IPS-11a (cell line): ENCODE results near the gene HSPA9.

ENCODE experiments used
- H3K4me3 ChIP-seq: one replicate; pipeline ENCODE4 v1.5.1; 2013; ENCODE audit warnings: low read depth, low read length, control low read depth

Gene HSPA9

DNA sequence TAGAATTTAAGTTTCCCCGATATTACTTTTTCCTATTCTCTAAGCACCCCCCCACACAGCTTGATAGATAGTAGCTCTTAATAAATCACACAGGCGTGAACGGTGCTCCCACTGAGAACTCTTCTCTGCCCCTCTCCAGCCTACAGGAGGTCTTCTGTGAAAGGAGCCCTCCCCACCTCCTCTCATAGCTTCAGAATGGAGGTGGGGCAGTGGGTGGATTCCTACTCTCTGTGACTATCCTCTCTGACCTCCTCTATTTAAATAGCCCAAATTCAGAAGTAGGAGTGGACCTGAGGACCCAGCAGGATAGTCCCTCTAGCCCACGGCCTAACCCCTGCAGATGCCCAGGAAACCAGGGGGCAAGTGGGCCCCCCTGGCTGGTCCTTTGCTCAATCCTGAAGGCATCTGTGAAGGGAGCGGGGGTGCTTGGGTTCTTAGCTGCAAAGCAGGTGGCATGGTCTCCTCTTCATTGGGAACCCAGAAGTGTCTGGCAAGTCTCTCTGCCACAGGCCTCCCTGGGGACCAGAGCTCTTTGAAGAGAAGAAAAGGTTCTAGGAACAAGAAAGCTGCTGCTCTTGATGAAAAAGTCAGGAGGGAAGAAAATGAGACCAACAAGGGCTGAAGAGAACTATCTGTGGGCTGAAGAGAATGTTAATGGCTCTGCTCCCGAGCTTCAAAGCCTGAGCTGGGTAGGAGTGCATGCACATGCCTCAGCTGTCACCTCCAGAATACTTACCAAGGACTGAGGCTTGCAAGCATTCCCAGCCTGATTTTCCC lies 21.1 kb upstream of the HSPA9 start:
- H3K4me3 ChIP-seq: no peak overlapping the region

DNA sequence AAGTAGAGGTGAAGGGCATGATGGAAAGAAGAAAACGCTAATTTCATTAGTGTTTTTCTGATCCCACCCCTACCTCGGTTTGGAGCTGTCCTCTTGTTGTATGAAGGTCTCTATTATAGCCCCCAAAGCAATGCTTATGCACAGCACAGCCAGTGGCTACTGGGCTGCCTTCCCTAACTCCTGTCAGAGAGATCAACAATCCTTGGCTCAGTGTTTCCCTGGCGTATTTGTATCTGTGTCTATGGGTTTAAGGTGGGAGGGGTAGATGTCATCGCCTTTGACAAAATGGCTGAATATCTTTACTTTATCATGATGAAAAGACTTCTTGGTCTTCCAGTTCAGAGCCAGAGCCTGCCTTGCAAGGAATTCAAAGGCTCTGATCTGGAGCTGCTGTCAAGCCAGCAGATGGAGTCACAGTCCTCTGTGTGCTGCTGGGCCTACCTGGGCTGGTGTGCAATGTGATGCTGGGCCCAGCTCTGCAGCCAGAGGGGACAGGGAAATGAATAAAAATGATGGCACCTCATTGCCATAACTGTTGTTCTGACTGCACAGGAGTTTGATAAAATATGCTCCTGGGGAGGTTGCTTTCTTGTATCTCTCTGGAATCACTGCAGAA lies 20.1 kb upstream of the HSPA9 start:
- no peak overlapping the region for H3K4me3 ChIP-seq

DNA sequence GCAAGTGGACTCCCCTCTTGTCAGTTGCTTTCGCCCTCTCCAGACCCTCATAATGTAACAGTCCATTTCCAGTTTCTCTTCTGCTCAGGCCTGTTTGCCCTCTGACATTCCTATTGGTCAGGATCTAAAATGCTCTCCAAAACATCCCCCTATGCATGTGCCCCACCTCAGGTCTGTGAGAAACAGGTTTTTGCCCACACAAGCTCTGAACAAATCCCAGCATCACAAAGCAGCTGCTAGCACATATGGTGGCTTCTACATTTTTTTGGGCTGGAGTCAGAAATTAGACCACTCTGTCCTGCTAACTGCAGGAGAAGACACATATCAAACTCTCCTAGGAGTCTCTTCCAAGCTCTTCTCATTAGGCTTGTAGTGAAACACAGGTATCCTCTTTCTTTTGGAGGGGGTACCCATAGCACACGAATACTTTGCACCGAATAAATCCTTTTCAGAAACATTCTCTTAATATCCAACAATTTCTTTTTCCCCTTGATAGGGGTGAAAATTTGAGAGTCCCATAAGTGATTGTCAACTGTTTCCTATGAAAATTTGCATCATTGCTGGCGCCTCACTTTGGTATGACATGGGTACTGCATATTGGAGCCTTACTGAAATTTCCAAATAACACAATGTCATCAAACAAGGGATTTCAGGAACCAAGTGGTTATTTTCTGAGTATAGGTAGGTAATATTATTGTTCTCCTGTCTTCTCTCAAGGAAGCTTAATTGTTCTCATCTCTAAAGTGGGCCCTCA lies 19.3 kb upstream of the HSPA9 start:
- no peak overlapping the region for H3K4me3 ChIP-seq

DNA sequence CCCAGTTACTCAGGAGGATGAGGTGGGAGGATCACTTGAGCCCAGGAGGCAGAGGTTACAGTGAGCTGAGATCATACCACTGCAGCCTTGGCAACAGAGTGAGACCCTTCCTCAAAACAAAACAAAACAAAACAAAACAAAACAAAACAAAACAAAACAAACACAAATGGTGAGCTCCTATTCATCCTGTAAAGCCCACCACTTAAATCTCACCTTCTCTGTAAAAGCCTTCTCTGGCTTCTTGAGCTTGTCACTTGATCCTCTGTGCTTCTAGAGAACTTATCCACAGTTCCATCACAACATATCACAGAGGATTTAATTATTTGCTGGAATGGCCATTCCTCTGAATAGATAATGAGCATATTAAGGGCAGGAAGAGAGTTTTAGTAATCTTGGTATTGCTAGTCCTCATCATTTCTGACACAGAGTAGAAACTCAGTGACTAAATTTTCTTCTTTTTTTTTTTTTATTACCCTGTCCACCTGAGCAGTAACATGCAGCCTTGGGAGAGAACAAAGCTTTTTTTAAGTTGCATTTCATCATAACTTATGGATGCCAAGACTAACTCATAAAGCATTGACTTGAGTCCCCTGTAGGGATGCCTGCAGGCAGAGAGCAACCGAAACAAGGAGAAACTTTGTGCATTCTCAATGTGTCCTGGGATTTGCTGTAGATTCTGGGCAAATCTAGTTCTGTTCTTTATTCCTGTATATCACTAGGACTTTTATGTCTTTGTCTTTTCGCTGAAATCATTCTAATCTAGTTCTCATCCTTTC lies 13.0 kb upstream of the HSPA9 start:
- H3K4me3 ChIP-seq: no peak overlapping the region

DNA sequence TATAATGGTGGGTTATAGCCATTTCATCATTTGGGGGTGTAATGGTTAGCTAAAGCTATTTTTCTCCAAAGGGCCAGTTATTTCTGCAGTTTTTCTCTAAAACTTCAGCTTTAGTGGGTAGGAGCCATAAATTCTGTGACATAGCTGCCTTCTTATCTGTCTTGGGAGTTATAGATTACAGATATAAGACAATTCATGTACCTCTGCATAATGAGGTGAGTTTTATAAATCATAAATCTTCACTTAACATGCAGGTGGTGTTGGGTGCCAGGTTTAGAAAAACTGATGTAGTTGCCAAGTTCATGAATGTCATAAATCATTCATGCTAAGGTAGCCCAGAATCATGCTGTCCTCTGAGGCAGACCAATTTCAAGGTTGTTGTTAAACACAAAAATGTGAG lies 10.0 kb upstream of the HSPA9 start:
- no peak overlapping the region for H3K4me3 ChIP-seq

DNA sequence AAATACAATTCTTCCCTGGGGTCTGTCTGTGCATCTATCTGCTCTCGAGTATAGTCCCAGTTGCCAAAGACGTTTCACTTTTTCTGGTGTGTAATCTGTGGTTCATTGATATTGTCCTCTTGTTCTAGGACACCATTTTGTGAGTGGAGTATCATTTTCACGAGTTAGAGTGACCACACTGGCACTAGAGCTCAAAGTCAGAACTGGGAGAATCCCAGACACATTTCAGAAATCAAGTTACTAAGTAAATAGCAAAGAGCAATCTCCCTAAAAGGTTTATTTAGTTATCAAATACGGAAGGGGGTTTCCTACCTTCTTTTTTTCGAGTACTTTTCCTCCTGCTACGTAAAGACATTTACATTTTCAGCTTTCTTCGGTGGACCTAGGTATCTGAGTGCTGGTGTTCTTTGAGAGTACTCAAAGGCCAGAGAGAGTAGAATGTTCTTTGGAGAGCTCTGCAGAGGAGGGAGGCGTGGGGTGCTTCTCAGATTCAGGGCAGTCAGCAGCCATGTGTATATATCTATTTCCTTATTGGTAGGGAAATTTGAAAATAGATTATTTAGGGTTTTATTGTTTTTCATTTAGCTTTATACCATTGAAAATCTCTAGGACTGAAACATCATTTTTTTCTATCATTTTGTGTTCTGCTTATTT lies 8.9 kb upstream of the HSPA9 start:
- no peak overlapping the region for H3K4me3 ChIP-seq

DNA sequence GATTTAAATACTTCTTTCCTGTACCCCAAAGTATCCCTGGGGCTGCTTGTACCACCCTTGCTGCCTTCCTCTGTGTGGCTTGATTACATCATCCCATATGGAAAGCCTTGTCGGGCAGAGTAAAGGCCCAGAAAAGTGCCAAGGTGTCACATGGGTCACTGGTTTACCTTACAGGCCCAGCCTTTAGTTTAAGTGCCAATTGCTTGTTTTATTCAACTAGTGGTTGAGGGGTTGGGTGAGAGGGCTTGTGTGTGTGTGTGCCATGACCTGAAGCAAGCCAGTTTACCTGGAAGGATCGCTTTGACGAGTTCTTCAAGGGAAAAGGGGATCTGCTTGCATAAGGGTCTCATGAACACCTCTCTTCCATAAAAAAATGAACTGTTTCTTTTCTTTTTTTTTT lies 7.8 kb upstream of the HSPA9 start:
- no peak overlapping the region for H3K4me3 ChIP-seq

DNA sequence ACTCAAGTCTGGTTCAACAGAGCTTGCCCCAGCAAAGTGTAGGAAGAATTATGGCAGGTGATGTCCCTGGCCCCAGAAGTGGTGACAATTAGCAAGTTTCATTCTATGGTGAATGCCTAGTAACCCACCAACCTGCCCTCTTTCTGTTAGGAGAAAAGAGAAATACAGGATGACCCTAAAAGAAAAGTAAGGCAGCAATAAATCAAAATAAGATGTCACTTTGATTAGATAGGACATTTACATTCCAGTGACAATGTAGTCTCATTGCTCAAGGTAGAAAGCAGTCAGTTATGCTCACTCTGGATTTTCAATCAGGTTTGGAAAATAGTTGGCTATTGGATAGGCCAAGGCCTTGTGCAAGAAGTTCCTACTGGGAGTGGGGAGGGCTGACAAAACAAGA lies 5.6 kb upstream of the HSPA9 start:
- no peak overlapping the region for H3K4me3 ChIP-seq

DNA sequence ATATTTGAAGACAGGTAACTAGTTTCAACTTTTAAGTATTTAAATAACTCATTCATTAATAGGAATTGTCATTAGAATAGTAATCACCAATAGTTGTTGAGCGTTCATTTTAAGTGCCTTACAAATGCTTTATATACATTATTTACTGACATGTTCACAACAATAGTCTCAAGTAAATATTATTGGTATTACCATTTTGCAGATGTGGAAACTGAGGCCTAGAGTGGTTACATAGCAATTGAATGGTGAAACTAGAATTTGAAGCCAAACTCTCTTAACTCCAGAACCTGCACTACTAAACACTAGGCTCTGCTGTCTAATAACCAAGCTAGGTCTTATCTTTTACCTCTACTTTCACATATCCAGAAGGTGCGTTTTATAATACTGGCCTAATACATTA lies 4.8 kb upstream of the HSPA9 start:
- no peak overlapping the region for H3K4me3 ChIP-seq

DNA sequence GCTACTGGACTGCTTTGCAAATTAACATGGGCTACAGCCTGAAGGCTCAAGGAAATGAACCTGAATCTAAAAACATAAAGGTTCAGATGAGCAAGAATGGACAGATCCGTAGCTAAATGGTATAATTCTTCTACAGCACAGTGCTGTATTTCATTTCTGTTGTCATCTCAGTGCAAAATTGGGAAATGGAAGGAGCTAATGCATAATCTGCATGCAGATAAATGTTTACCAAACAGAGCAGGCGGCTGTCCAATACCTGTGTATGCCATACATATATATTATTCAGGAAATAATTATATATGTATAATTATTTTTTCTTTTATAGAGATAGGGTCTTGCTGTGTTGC lies 4.3 kb upstream of the HSPA9 start:
- H3K4me3 ChIP-seq: no peak overlapping the region

DNA sequence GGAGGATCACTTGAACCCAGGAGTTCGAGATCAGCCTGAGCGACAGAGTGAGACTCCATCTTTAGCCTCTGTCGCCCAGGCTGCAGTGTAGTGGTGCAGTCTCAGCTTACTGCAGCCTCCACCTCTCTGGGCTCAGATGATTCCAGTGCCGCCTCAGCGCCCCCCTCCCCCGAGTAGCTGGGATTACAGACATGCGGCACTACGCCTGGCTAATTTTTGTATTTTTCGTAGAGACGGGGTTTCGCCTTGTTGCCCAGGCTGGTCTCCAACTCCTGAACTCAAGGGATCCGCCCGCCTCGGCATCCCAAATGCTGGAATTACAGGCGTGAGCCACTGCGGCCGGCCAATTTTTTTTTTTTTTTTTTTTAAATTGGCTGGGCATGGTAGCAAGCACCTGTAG lies 2.3 kb upstream of the HSPA9 start:
- H3K4me3 ChIP-seq: no peak overlapping the region

DNA sequence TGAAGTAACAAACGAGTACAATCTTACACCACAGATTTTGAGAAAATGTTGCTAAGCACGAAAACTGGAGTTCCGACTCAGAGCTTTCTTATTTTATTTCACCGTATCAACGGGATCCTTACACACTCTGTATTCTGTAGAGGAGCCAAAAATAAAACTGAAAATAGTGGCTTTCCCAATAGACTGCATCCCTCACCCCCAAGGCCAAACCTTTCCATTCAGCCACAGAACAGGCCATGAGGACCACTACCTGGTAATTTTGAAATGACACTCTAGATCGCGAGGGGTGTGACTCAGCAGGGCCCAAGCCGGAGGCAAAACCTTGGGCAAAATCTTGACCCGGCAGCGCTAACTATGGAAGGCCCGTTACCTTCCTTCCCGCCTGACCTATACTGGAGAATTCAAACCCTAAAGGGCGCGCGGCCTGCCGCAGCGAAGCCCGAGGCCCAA lies 432 bp downstream of the HSPA9 start:
- peak overlapping the region; percentile 99 for H3K4me3 ChIP-seq

DNA sequence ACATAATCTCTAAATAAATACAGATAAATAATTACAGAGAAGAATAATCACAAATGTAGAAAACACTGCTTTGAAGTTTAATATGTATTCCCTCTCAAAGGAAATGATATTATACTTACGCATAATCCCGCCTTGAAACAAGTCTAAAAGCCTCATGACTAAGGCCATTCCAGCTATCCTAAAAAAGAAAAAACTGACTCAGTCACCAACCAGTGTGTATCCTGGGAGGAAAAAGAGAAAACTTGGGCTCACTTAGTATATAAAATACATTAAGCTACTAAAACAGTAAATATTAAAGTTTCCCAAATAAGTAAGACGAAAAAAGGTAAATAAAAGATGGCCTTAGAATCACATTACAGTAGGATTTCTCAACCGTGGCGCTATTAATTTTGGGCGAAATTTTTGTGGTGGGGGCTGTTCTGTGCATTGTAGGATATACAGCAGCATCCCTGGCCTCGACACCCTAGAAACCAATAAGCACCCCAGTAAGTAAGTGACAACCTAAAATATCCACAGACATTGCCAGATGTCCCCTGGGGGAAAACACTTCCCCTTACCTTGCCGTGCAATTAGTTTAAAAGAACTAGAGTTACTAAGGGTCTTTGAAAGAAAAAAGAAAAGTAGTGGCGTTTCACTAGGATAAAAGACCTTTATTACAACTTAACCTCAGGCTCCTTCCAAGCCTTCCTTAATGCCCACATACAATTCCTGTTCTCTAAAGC lies 1.1 kb downstream of the HSPA9 start:
- H3K4me3 ChIP-seq: peak overlapping the region; percentile 99

DNA sequence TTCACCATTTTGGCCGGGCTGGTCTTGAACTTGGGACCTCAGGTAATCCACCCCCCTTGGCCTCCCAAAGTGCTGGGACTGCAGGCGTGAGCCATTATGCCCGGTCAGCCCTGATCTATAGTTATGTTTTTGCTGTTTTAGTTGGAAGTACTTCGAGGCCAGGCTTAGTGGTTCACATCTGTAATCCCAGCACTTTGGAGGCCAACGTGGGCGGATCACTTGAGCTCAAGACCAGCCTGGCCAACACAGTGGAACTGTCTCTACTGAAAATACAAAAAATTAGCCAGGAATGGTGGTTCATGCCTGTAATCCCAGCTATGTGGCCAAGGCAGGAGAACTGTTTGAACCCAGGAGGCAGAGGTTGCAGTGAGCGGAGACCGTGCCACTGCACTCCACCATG lies 2.0 kb downstream of the HSPA9 start:
- H3K4me3 ChIP-seq: no peak overlapping the region

DNA sequence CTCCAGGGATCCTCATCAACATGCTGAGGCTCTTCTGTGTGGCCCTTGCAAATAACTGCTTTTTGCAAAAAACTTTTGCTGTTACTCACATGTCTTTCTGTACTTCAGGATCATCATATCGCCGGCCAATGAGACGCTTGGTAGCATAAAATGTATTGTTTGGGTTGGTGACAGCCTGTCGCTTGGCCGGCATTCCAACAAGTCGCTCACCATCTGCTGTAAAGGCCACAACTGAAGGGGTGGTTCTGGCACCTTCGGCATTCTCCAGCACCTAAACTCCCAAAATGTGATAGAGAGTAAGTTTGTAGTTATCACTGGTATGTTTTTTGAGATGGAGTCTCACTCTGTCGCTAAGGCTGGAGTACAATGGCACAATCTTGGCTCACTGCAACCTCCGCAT lies 4.3 kb downstream of the HSPA9 start:
- no peak overlapping the region for H3K4me3 ChIP-seq

DNA sequence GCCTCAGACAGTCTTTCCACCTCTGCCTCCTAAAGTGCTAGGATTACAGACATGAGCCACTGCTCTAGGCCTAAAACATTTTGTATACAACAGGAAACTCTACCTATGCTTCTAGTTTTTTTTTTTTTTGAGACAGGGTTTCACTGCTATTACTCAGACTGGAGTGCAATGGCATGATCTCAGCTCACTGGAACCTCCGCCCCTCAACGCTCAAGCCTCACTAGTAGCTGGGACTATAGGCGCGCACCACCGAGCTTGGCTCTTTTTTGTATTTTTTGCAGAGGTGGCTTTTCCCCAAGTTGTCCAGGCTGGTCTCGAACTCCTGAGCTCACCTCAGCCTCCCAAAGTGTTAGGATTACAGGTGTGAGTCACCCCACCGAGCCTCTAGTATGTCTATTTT lies 5.4 kb downstream of the HSPA9 start:
- H3K4me3 ChIP-seq: no peak overlapping the region

DNA sequence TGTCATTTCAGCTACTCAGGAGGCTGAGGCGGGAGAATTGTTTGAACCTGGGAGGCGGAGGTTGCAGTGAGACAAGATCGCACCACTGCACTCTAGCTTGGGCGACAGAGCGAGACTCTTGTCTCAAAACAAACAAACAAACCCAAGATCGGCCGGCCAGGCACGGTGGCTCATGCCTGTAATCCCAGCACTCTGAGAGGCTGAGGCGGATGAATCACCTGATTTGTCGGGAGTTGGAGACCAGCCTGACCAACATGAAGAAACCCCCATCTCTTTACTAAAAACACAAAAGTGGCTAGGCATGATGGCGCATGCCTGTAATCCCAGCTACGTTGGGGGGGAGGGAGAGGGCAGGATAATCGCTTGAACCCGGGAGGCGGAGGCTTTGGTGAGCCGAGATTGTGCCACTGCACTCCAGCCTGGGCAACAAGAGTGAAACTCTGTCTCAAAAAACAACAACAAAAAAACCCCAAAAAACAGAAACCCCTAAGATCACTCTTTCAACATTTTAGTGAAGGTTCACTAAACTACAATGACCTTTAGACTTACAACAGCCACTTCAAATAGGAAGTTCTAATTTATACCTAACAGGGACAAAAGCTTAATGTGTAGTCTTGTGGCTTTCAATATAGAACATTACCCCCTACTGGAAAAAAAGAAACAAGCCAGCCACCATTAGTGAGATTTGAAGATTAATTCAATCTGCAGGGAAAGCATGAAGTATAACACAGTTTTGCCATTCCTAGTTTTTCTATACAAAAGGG lies 7.0 kb downstream of the HSPA9 start:
- no peak overlapping the region for H3K4me3 ChIP-seq

DNA sequence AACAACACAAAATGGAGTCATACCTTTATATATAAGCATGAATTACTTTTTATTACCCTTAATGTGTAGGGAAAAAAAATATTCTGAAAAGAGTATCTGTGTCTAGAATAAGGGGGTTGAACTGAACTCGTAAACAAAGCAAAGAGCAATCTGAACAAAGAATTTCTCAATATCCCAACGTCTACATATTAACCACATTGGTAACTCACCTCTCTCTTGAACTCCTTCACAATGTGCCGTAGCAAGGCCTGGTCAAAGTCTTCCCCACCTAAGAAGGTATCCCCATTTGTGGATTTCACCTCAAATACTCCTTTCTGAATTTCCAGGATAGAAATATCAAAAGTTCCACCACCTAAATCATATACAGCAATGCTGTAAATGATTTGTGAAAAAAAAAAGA lies 8.4 kb downstream of the HSPA9 start:
- H3K4me3 ChIP-seq: no peak overlapping the region

DNA sequence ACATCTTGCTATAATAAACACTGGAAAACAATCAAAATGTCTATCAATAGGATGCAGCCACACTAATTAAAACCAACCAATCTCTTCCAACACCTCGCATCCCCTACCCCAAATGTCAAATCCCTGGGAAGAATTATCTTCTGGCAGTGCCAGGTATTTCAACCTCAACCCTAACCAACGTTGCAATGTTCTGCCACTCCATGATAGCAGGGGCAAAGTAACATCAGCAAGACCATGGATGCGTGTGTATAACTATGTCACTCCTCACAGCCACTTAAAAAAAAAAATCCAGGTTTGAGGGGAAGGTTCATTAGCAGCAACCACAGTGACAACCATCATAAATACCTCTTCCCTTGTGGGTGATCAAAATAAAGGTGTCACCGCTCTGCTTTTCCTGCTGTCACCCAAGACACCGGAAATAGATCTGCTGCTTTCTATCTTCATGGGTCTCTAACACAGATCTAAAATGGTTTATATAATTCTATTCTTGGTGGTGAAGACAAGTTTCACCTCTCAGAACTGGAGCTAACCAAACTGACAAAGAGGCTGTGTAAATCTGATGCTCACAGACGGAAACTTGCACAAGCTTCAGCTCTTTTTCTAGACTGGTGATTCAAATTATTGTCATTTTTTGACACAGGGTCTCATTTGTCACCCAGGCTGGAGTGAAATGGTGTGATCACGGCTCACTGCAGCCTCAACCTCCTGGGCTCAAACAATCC lies 9.9 kb downstream of the HSPA9 start:
- H3K4me3 ChIP-seq: no peak overlapping the region
